K562 (cell line): ENCODE data around the gene VPS4A.

Source experiments
- POLR2AphosphoS5 ChIP-seq: IDR thresholded peaks from 2 replicates; pipeline ENCODE4 v1.6.1; 2011; ENCODE audit warnings: mild to moderate bottlenecking, low read depth, low read length, moderate library complexity; ENCODE audit not compliant: control insufficient read depth, insufficient read depth
- PURB ChIP-seq: sonication (generic); formaldehyde crosslinking; IDR thresholded peaks from 2 replicates; pipeline ENCODE4 v1.9.0; 2021; ENCODE audit warnings: low read depth, mild to moderate bottlenecking, missing genetic modification reagents
- SP1 ChIP-seq: sonication (generic); formaldehyde crosslinking; IDR thresholded peaks from 2 replicates; pipeline ENCODE4 v1.8.1; 2022; ENCODE audit warnings: mild to moderate bottlenecking, missing genetic modification reagents
- TF ChIP-seq, protein P1 (sequence below): IDR thresholded peaks from 3 replicates; pipeline ENCODE4 v1.6.1; 2011; ENCODE audit warnings: borderline replicate concordance, mild to moderate bottlenecking; ENCODE audit not compliant: insufficient read length, insufficient read depth

DNA sequence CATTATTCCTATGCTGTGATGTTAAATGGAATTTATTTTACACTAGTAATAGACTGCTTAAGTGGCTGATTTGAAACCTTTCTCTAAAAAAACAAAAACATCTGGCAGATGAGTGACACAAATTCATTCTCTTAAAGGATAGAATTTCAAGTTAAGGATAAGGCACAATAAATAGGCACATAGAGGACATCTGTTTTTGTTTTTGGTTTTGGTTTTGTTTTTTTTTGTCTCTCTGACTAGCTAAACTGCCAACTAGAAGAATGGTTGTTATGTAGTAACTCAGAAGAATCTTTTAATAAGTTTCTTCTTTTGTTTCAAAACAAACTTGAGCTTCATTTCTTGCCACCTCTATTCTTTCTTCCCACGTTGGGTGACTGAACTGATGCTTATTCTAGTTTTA is 5.1 kb upstream of the VPS4A start:
- no peak for TF ChIP-seq POLR2AphosphoS5
- TF ChIP-seq SP1 (CRISPR knock-in tag): no peak
- TF ChIP-seq, protein P1, sequence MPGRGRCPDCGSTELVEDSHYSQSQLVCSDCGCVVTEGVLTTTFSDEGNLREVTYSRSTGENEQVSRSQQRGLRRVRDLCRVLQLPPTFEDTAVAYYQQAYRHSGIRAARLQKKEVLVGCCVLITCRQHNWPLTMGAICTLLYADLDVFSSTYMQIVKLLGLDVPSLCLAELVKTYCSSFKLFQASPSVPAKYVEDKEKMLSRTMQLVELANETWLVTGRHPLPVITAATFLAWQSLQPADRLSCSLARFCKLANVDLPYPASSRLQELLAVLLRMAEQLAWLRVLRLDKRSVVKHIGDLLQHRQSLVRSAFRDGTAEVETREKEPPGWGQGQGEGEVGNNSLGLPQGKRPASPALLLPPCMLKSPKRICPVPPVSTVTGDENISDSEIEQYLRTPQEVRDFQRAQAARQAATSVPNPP: no peak
- TF ChIP-seq PURB: no peak
